ENCODE results near the gene ABCA2. TPM values are rescaled to one million over a fixed set of nuclear protein-coding genes. Genes with fewer than 3 reads are reported as not detected.
"Not testable (repeated sequence)": the region's sequence is repeated elsewhere in the genome, so short reads cannot be mapped to it uniquely, and the experiment has no call there.

Gene ABCA2
- total and polyA plus RNA-seq, 4 donors, result 9.0 to 60.0 (median 37.7) TPM

GRCh38 chr9:137034039-137034708 lies 6.1 kb upstream of the ABCA2 start:
- 55 to 65% methylated on average over 13 to 15 of the region's 15 CpGs for WGBS, 2 donors
- DNase-seq, result peak in 1 of 2 donors; percentile 74
- Histone ChIP-seq H3K36me3 (ENCODE audit: control insufficient read depth in 1 of 2, insufficient read depth in 2 of 2, low read length in 1 of 2) (no peaks in the 10 kb centered on the region), H3K27ac (ENCODE audit: low read depth in 1 of 2, low read length in 2 of 2) (no peak overlapping the region), H3K4me1 (ENCODE audit: control insufficient read depth in 1 of 2, insufficient read depth in 2 of 2, low read length in 2 of 2) (no peaks in the 10 kb centered on the region), H3K4me3 (ENCODE audit: low read length in 2 of 2) (no peak overlapping the region), H3K27me3 (ENCODE audit: control insufficient read depth in 1 of 2, insufficient read depth in 2 of 2, low read length in 1 of 2) (no peaks in the 10 kb centered on the region), H3K9me3 (ENCODE audit: control insufficient read depth, low read length) (no peaks in the 10 kb centered on the region)
- no peak for ATAC-seq (ENCODE audit: low FRiP score)
- intact Hi-C loops (cut with DNase I), result loop anchor here (2.0 to 5.0 kb wide), 3 partner anchors 82 to 247 kb away; partner anchors contain the start of genes C8G (in 1 of the 2) and LCN12 (in 1 of the 2)

- not testable (repeated sequence) for DNase-seq; H3K4me1 ChIP-seq (ENCODE audit: control insufficient read depth in 1 of 2, insufficient read depth in 2 of 2, low read length in 2 of 2); H3K27ac ChIP-seq (ENCODE audit: low read depth in 1 of 2, low read length in 2 of 2); ATAC-seq (ENCODE audit: low FRiP score); H3K9me3 ChIP-seq (ENCODE audit: control insufficient read depth, low read length); H3K36me3 ChIP-seq (ENCODE audit: control insufficient read depth in 1 of 2, insufficient read depth in 2 of 2, low read length in 1 of 2); H3K27me3 ChIP-seq (ENCODE audit: control insufficient read depth in 1 of 2, insufficient read depth in 2 of 2, low read length in 1 of 2); H3K4me3 ChIP-seq (ENCODE audit: low read length in 2 of 2)
- WGBS, 2 donors, result 94 to 96% methylated on average over 5 of the region's 5 CpGs
- intact Hi-C loops (cut with DNase I), result loop anchor here (5.0 kb wide), 2 partner anchors 81 to 86 kb away; partner anchors contain the start of genes C8G (in 1 of the 2) and LCN12 (in 1 of the 2)
Measured at GRCh38 chr9:137033481-137033880, 5.4 kb upstream of the ABCA2 start.

GRCh38 chr9:137032858-137033257 lies 4.8 kb upstream of the ABCA2 start:
- Histone ChIP-seq H3K4me3 (ENCODE audit: low read length in 2 of 2) (no peak overlapping the region), H3K36me3 (ENCODE audit: control insufficient read depth in 1 of 2, insufficient read depth in 2 of 2, low read length in 1 of 2) (no peaks in the 10 kb centered on the region), H3K9me3 (ENCODE audit: control insufficient read depth, low read length) (no peaks in the 10 kb centered on the region), H3K27me3 (ENCODE audit: control insufficient read depth in 1 of 2, insufficient read depth in 2 of 2, low read length in 1 of 2) (no peaks in the 10 kb centered on the region), H3K4me1 (ENCODE audit: control insufficient read depth in 1 of 2, insufficient read depth in 2 of 2, low read length in 2 of 2) (no peaks in the 10 kb centered on the region), H3K27ac (ENCODE audit: low read depth in 1 of 2, low read length in 2 of 2) (no peak overlapping the region)
- 85 to 89% methylated on average over 10 of the region's 10 CpGs for WGBS, 2 donors
- DNase-seq (peak in 1 of 2 donors; percentile 89), ATAC-seq (ENCODE audit: low FRiP score) (no peak)
- intact Hi-C loops (cut with DNase I), result loop anchor here (5.0 kb wide), 2 partner anchors 81 to 86 kb away; partner anchors contain the start of genes C8G (in 1 of the 2) and LCN12 (in 1 of the 2)

GRCh38 chr9:137031904-137032640 lies 4.0 kb upstream of the ABCA2 start, which contains the start of gene FUT7:
TSS of gene FUT7 (minus strand) at chr9:137032088. CDS start at chr9:137031991, 97 bp downstream.
- ATAC-seq (ENCODE audit: low FRiP score), result no peak
- WGBS, 2 donors, result 76 to 78% methylated on average over 16 of the region's 16 CpGs

GRCh38 chr9:137030538-137031527 lies 2.8 kb upstream of the ABCA2 start:
- DNase-seq (no peak), ATAC-seq (ENCODE audit: low FRiP score) (no peak)
- H3K4me3 ChIP-seq (ENCODE audit: low read length in 2 of 2), result no peak overlapping the region
- no peak overlapping the region for H3K27ac ChIP-seq (ENCODE audit: low read depth in 1 of 2, low read length in 2 of 2)
- H3K27me3 ChIP-seq (ENCODE audit: control insufficient read depth in 1 of 2, insufficient read depth in 2 of 2, low read length in 1 of 2), result no peaks in the 10 kb centered on the region
- intact Hi-C loops (cut with DNase I), result loop anchor here (5.0 kb wide), 2 partner anchors 79 to 84 kb away; partner anchors contain the start of genes C8G (in 1 of the 2) and LCN12 (in 1 of the 2)
- H3K4me1 ChIP-seq (ENCODE audit: control insufficient read depth in 1 of 2, insufficient read depth in 2 of 2, low read length in 2 of 2), result no peaks in the 10 kb centered on the region
- WGBS, 2 donors, result 92 to 94% methylated on average over 64 to 65 of the region's 65 CpGs
- no peaks in the 10 kb centered on the region for H3K36me3 ChIP-seq (ENCODE audit: control insufficient read depth in 1 of 2, insufficient read depth in 2 of 2, low read length in 1 of 2)
- no peaks in the 10 kb centered on the region for H3K9me3 ChIP-seq (ENCODE audit: control insufficient read depth, low read length)

More at GRCh38 chr9:137031904-137032640, 4.0 kb upstream of the ABCA2 start, which contains the start of gene FUT7:
- no peaks in the 10 kb centered on the region for H3K36me3 ChIP-seq (ENCODE audit: control insufficient read depth in 1 of 2, insufficient read depth in 2 of 2, low read length in 1 of 2)
- H3K27me3 ChIP-seq (ENCODE audit: control insufficient read depth in 1 of 2, insufficient read depth in 2 of 2, low read length in 1 of 2), result no peaks in the 10 kb centered on the region
- H3K4me1 ChIP-seq (ENCODE audit: control insufficient read depth in 1 of 2, insufficient read depth in 2 of 2, low read length in 2 of 2), result no peaks in the 10 kb centered on the region
- H3K27ac ChIP-seq (ENCODE audit: low read depth in 1 of 2, low read length in 2 of 2), result no peak within 1 kb of the TSS
- intact Hi-C loops (cut with DNase I), result loop anchor here (5.0 kb wide), 2 partner anchors 80 to 85 kb away; partner anchors contain the start of genes C8G (in 1 of the 2) and LCN12 (in 1 of the 2)
- H3K9me3 ChIP-seq (ENCODE audit: control insufficient read depth, low read length), result no peaks in the 10 kb centered on the region
- DNase-seq, result no peak
- H3K4me3 ChIP-seq (ENCODE audit: low read length in 2 of 2), result no peak within 1 kb of the TSS

- WGBS, 2 donors, result 83 to 90% methylated on average over 15 of the region's 15 CpGs
- no peaks in the 10 kb centered on the region for H3K9me3 ChIP-seq (ENCODE audit: control insufficient read depth, low read length)
- H3K4me3 ChIP-seq (ENCODE audit: low read length in 2 of 2), result no peak overlapping the region
- no peaks in the 10 kb centered on the region for H3K36me3 ChIP-seq (ENCODE audit: control insufficient read depth in 1 of 2, insufficient read depth in 2 of 2, low read length in 1 of 2)
- H3K27ac ChIP-seq (ENCODE audit: low read depth in 1 of 2, low read length in 2 of 2), result no peak overlapping the region
- H3K4me1 ChIP-seq (ENCODE audit: control insufficient read depth in 1 of 2, insufficient read depth in 2 of 2, low read length in 2 of 2), result no peaks in the 10 kb centered on the region
- ATAC-seq (ENCODE audit: low FRiP score) (no peak), DNase-seq (no peak)
- H3K27me3 ChIP-seq (ENCODE audit: control insufficient read depth in 1 of 2, insufficient read depth in 2 of 2, low read length in 1 of 2), result no peaks in the 10 kb centered on the region
- intact Hi-C loops (cut with DNase I), result loop anchor here (5.0 kb wide), 2 partner anchors 78 to 83 kb away; partner anchors contain the start of genes C8G (in 1 of the 2) and LCN12 (in 1 of the 2)
Measured at GRCh38 chr9:137030006-137030405, 2.0 kb upstream of the ABCA2 start.

- Histone ChIP-seq H3K9me3 (ENCODE audit: control insufficient read depth, low read length) (no peaks in the 10 kb centered on the region), H3K27me3 (ENCODE audit: control insufficient read depth in 1 of 2, insufficient read depth in 2 of 2, low read length in 1 of 2) (no peaks in the 10 kb centered on the region), H3K27ac (ENCODE audit: low read depth in 1 of 2, low read length in 2 of 2) (no peak overlapping the region), H3K4me1 (ENCODE audit: control insufficient read depth in 1 of 2, insufficient read depth in 2 of 2, low read length in 2 of 2) (no peaks in the 10 kb centered on the region), H3K36me3 (ENCODE audit: control insufficient read depth in 1 of 2, insufficient read depth in 2 of 2, low read length in 1 of 2) (no peaks in the 10 kb centered on the region), H3K4me3 (ENCODE audit: low read length in 2 of 2) (no peak overlapping the region)
- ATAC-seq (ENCODE audit: low FRiP score) (peak; percentile 79), DNase-seq (peak; percentile 89 to 92)
- whole genome bisulfite sequencing, 2 donors, result 38 to 41% methylated on average over 18 to 19 of the region's 19 CpGs
- intact Hi-C loops (cut with DNase I), result loop anchor here in 1 of 2 donors (2.0 kb wide), 1 partner anchor 238 kb away; the partner anchor contains the start of gene TMEM141
Measured at GRCh38 chr9:137029058-137029936, 1.3 kb upstream of the ABCA2 start.
